GM12864 (cell line): ENCODE data around the gene GAPDHS.

Source experiments
- DNase-seq: peaks from one replicate; pipeline ENCODE4 v3.0.0-alpha.2; 2011; ENCODE audit warnings: low read depth
- H3K4me3 ChIP-seq: 2 replicates; pipeline ENCODE4 v1.5.1; 2011; ENCODE audit warnings: mild to moderate bottlenecking, low read depth, low read length, control low read depth
- TF ChIP-seq, protein P1 (sequence below): IDR thresholded peaks from 2 replicates; pipeline ENCODE4 v1.5.1; 2011; ENCODE audit warnings: low read depth, mild to moderate bottlenecking, moderate library complexity, low read length, control low read depth, inconsistent platforms; ENCODE audit errors: missing control alignments

Gene GAPDHS

DNA sequence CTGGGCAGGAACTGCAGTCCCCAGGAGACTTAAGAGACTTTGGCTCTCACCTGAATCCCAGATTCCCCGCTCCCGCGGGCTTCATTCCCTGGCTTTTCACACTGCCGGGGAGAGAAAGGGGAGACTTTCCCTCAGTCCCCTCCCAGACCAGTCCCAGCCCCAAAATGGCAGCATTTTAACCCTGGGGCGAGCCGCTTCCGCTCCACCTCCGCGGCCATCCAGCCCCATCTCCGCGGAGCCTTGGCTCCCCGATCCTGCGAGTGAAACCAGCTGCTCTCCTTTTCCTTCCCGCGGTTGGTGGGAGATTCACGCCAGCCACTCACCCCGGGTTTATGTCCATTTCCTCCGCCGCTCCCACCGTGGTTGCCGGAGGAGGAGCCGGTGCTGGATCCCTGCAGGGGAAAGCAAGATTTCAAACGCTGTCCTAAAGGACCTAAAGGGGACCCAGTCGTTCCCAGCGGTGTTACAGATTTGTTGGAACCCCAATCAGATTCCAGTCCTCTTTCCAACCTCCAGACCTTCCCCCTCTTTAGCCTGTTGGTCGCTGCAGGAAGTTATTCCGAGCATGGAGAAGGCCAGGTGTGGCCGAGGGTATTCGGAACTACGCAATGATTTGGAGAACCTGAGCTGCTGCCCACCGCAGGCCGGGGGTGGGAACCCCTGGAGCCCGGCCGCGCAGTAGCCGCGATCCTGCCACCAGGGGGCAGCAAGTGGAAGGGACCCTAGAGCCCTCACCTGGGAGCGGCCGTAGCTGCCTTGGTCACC lies 23.2 kb upstream of the GAPDHS start:
- DNase-seq = peak; percentile 18
- peak overlapping the region; percentile 58 for H3K4me3 ChIP-seq
- TF ChIP-seq, protein P1, sequence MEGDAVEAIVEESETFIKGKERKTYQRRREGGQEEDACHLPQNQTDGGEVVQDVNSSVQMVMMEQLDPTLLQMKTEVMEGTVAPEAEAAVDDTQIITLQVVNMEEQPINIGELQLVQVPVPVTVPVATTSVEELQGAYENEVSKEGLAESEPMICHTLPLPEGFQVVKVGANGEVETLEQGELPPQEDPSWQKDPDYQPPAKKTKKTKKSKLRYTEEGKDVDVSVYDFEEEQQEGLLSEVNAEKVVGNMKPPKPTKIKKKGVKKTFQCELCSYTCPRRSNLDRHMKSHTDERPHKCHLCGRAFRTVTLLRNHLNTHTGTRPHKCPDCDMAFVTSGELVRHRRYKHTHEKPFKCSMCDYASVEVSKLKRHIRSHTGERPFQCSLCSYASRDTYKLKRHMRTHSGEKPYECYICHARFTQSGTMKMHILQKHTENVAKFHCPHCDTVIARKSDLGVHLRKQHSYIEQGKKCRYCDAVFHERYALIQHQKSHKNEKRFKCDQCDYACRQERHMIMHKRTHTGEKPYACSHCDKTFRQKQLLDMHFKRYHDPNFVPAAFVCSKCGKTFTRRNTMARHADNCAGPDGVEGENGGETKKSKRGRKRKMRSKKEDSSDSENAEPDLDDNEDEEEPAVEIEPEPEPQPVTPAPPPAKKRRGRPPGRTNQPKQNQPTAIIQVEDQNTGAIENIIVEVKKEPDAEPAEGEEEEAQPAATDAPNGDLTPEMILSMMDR = peak; percentile 94

GRCh38 chr19:35510626-35510964 lies 22.7 kb upstream of the GAPDHS start:
- TF ChIP-seq, protein P1 = no peak
- H3K4me3 ChIP-seq = no peak overlapping the region; the same call in none of the 2 replicates
- no peak for DNase-seq

GRCh38 chr19:35511337-35511736 lies 21.9 kb upstream of the GAPDHS start:
- TF ChIP-seq, protein P1 = no peak
- H3K4me3 ChIP-seq = no peak overlapping the region
- no peak for DNase-seq

GRCh38 chr19:35512831-35513627 lies 20.2 kb upstream of the GAPDHS start:
- TF ChIP-seq, protein P1 = no peak
- H3K4me3 ChIP-seq = no peak overlapping the region
- no peak for DNase-seq

DNA sequence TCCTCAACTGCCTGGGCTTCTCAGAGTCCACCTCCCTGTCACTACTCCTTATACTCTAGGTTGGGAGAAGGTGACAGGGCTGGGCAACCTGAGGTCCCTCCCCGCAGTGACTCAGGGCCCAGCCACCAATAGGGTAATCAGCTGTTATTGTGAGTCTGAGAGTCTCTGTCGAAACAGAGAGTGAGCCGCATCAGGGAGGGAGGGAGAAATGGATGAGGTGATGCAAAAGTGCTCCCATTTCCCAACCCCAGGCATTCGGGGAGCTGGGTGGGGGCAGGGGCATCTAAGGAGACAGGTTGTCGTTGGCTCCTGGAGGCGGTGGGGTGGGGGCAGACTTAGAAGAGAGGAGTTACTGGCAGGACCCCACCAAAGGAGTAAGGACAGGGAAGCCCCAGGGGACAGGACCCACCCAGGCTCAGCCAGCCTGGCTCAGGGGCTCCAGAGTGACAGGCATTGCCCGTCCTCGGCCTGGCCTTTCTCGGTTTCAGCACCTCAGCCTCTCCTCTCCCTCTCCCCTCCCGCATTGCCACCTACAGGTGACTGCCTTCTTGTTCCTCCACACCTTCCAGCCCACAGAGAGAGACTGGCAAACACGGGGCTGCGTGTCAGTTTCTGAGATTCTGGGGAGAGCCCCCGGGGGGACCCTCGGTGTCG lies 19.5 kb upstream of the GAPDHS start, which contains the start of gene DMKN:
TSS of gene DMKN (minus strand) at position 22 of the 654 bp plus-strand sequence. CDS start 174 bp downstream, outside the sequence.
- no peak for DNase-seq
- no peak within 1 kb of the TSS for H3K4me3 ChIP-seq
- TF ChIP-seq, protein P1 = peak; percentile 15

GRCh38 chr19:35514282-35514809 lies 18.9 kb upstream of the GAPDHS start:
- TF ChIP-seq, protein P1 = no peak
- DNase-seq = no peak
- H3K4me3 ChIP-seq = no peak overlapping the region
